Tibial nerve (tissue), 4 donors: ENCODE data around the gene SYNPO. TPM values are rescaled to one million over a fixed set of nuclear protein-coding genes. Genes with fewer than 3 reads are reported as not detected.
A peak's percentile ranks its signal among the peaks of the same experiment; 100 is the strongest.

ENCODE experiments used
- DNase-seq, 2 donors: peaks; one replicate each; pipeline ENCODE4 v3.0.0-alpha.2; 2019; ENCODE audit warnings: low spot score in 2 of 2
- H3K27ac ChIP-seq, 4 donors: fragments of 200-600 bp; sonication (generic) in 3 of 4; one replicate each; pipeline ENCODE4 v1.5.1; 2017 to 2019; ENCODE audit warnings: mild to moderate bottlenecking in 1 of 4
- H3K27me3 ChIP-seq, 2 donors: fragments of 200-600 bp; sonication (generic) in 1 of 2; one replicate each; pipeline versions ENCODE4 v1.5.1 to v1.6.0; 2017 to 2019
- H3K36me3 ChIP-seq, 3 donors: fragments of 200-600 bp; sonication (generic); one replicate each; pipeline ENCODE4 v1.5.1; 2018 to 2019
- H3K4me1 ChIP-seq, 4 donors: fragments of 200-600 bp; sonication (generic) in 3 of 4; one replicate each; pipeline ENCODE4 v1.5.1; 2017 to 2019
- H3K4me3 ChIP-seq, 4 donors: fragments of 200-600 bp; sonication (generic) in 3 of 4; one replicate each; pipeline ENCODE4 v1.5.1; 2017 to 2019; ENCODE audit warnings: mild to moderate bottlenecking in 1 of 4, moderate library complexity in 1 of 4
- H3K9me3 ChIP-seq, 4 donors: fragments of 200-600 bp; sonication (generic) in 3 of 4; one replicate each; pipeline ENCODE4 v1.5.1; 2017 to 2019
- EP300 ChIP-seq, 2 donors: sonication (generic); formaldehyde crosslinking; IDR thresholded peaks; one replicate each; pipeline ENCODE4 v1.6.1; 2017; ENCODE audit warnings: antibody characterized with exemption in 2 of 2, mild to moderate bottlenecking in 1 of 2
- POLR2A ChIP-seq, 2 donors: fragments of 450-650 bp; IDR thresholded peaks; one replicate each; pipeline ENCODE4 v1.6.1; 2017; ENCODE audit warnings: antibody characterized with exemption in 2 of 2, mild to moderate bottlenecking in 2 of 2, moderate library complexity in 2 of 2
- WGBS, 2 donors: methylation state at CpG; one replicate each; pipeline ENCODE4 v1.1.5; 2018; 5-methylcytosine and 5-hydroxymethylcytosine counted together
- total RNA-seq, 4 donors: library from RNA; depleted of rRNA; stranded (reverse); fragments of >200 nt; gene quantifications; one replicate each; pipeline ENCODE4 v1.1.0, GENCODE V29; 2016
- TF ChIP-seq, protein P1 (sequence below), 5 experiments: fragments of 200-600 bp in 3 of 5; fragments of 450-650 bp in 2 of 5; sonication (generic) in 3 of 5; IDR thresholded peaks; one replicate each; pipeline ENCODE4 v1.5.1; 2016 to 2019; ENCODE audit warnings: antibody characterized with exemption in 5 of 5, mild to moderate bottlenecking in 3 of 5, moderate library complexity in 2 of 5

Gene SYNPO
- total RNA-seq, 4 donors from 2014 or later, result 58.4 to 71.5 (median 63.5) TPM

- WGBS, 2 donors, result 19 to 42% methylated on average over 1 of the region's 1 CpG
- Histone ChIP-seq H3K27me3 (no peaks in the 10 kb centered on the region), H3K4me1 (peaks cover 0 to 84% (median 68%) of the 10 kb centered on the region in 4 donors), H3K4me3 (no peak overlapping the region), H3K27ac (peak overlapping the region; percentile 62 to 97 (median 90)), H3K9me3 (no peaks in the 10 kb centered on the region), H3K36me3 (no peaks in the 10 kb centered on the region)
- DNase-seq, result no peak
- TF ChIP-seq, protein P1, sequence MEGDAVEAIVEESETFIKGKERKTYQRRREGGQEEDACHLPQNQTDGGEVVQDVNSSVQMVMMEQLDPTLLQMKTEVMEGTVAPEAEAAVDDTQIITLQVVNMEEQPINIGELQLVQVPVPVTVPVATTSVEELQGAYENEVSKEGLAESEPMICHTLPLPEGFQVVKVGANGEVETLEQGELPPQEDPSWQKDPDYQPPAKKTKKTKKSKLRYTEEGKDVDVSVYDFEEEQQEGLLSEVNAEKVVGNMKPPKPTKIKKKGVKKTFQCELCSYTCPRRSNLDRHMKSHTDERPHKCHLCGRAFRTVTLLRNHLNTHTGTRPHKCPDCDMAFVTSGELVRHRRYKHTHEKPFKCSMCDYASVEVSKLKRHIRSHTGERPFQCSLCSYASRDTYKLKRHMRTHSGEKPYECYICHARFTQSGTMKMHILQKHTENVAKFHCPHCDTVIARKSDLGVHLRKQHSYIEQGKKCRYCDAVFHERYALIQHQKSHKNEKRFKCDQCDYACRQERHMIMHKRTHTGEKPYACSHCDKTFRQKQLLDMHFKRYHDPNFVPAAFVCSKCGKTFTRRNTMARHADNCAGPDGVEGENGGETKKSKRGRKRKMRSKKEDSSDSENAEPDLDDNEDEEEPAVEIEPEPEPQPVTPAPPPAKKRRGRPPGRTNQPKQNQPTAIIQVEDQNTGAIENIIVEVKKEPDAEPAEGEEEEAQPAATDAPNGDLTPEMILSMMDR (IDR thresholded peaks at IDR 0.05), result no peak
- TF ChIP-seq POLR2A (IDR thresholded peaks at IDR 0.05) (no peak), EP300 (IDR thresholded peaks at IDR 0.05) (no peak)
Observed at GRCh38 chr5:150638053-150638444, 2.4 kb upstream of the SYNPO start.

DNA sequence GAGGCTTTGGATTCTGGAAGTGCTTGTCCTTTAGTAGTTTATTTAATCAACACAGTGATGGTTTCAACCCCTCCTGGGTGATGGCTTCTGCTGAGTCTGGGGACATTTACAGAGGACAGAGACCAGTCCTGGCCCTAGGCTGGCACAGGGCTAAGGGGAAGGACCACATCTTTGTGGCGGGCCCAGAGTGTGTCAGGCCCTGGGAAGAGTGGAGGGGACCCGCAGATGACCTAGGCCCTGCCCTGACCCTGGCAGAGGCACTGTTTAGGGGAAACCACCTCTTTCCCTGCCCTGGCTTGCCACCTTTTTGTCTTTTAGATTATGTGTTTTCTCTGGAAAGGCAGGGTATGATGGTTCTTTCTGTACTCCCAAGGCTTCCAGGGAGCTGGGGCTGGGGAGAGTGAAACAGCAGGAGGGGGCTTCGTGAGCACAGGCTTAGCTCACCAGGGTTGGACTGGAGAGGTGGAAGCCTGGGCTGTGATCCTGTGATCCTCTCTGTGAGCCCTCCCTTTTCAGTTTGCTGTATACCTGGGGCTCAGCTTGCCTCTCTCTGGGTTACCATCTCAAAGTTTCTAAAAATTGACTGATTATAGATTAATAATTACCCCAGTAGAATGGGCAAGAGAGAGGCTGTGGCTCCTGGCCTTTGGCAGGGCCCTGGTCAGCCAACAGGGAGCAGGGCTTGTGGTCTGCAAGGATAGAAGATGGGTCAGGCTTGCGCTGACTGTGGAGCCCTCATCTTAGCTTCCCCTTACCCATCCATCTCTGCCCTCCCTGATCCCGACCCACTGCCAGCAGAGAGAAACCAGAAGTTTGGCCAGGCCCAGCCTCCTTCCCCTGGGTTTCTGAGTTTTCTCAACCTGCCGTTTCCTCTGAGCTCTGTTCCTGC lies 1.7 kb upstream of the SYNPO start:
- 51 to 63% methylated on average over 5 to 6 of the region's 6 CpGs for WGBS, 2 donors
- H3K4me1 ChIP-seq, result peaks cover 0 to 89% (median 72%) of the 10 kb centered on the region in 4 donors

DNA sequence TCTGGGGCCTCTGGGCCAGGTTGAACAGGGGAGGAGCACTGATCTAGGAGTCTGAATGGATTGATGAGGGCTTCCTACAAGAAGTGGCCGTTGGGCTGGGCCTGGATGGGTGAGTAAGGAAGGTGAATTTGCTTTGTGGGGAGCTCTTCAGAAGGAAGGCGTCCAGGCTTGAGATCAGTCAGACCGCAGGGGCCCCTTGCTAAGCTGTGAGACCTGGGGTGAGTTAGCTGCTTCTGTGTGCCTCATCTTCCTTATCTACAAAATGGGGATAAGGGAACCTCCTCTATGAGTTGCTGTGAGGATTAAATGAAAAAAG lies 1.1 kb upstream of the SYNPO start:
- peaks cover 0 to 95% (median 78%) of the 10 kb centered on the region in 4 donors for H3K4me1 ChIP-seq
- no peaks in the 10 kb centered on the region for H3K9me3 ChIP-seq
- WGBS, 2 donors, result 66 to 80% methylated on average over 3 of the region's 3 CpGs
- no peak overlapping the region for H3K4me3 ChIP-seq
- DNase-seq, result no peak
- H3K27ac ChIP-seq, result peak overlapping the region; percentile 62 to 97 (median 90)
- H3K27me3 ChIP-seq, result no peaks in the 10 kb centered on the region
- no peaks in the 10 kb centered on the region for H3K36me3 ChIP-seq
- TF ChIP-seq, protein P1 (IDR thresholded peaks at IDR 0.05), result no peak
- TF ChIP-seq POLR2A (IDR thresholded peaks at IDR 0.05), result no peak
- no peak for TF ChIP-seq EP300 (IDR thresholded peaks at IDR 0.05)

More for the DNA sequence above, 1.7 kb upstream of the SYNPO start:
- H3K27me3 ChIP-seq, result no peaks in the 10 kb centered on the region
- H3K36me3 ChIP-seq, result no peaks in the 10 kb centered on the region
- TF ChIP-seq POLR2A (IDR thresholded peaks at IDR 0.05) (no peak), EP300 (IDR thresholded peaks at IDR 0.05) (no peak)
- TF ChIP-seq, protein P1 (IDR thresholded peaks at IDR 0.05), result no peak
- no peak overlapping the region for H3K4me3 ChIP-seq
- peak overlapping the region; percentile 62 to 97 (median 90) for H3K27ac ChIP-seq
- no peaks in the 10 kb centered on the region for H3K9me3 ChIP-seq
- no peak for DNase-seq

DNA sequence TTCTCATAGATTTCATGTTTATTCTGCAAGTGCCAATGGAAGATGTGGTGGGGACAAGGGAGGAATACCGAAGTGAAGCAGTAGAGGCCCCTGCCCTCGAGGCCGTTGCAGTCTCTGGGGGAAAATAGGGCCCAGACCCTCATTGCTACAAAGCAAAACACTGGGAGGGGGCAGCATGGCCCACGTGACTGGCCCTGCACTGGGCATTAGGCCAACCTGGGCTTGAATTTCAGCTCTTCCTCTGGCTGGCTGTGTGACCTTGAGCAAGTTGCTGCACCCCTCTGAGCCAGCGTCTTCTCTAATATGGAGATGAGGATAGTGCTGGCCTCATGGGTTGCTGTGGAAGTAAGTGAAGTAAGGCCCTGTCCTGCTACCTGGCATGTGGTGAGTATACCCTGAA lies 709 bp upstream of the SYNPO start:
- TF ChIP-seq EP300 (IDR thresholded peaks at IDR 0.05), result no peak
- TF ChIP-seq, protein P1 (IDR thresholded peaks at IDR 0.05), result no peak
- no peak for TF ChIP-seq POLR2A (IDR thresholded peaks at IDR 0.05)
- no peak overlapping the region for H3K4me3 ChIP-seq
- H3K9me3 ChIP-seq, result no peaks in the 10 kb centered on the region
- WGBS, 2 donors, result 27 to 31% methylated on average over 5 of the region's 5 CpGs
- DNase-seq, result no peak
- H3K4me1 ChIP-seq, result peaks cover 0 to 99% (median 82%) of the 10 kb centered on the region in 4 donors
- H3K27ac ChIP-seq, result peak overlapping the region; percentile 88 to 97 (median 92)
- no peaks in the 10 kb centered on the region for H3K27me3 ChIP-seq
- no peaks in the 10 kb centered on the region for H3K36me3 ChIP-seq

- peak in 1 of 2 donors; percentile 35 for TF ChIP-seq POLR2A (IDR thresholded peaks at IDR 0.05)
- TF ChIP-seq EP300 (IDR thresholded peaks at IDR 0.05), result peak in 1 of 2 donors; percentile 15
- TF ChIP-seq, protein P1 (IDR thresholded peaks at IDR 0.05), result no peak
- H3K4me1 ChIP-seq, result peaks cover 0 to 100% (median 90%) of the 10 kb centered on the region in 4 donors
- WGBS, 2 donors, result 30 to 39% methylated on average over 9 of the region's 9 CpGs
- peak overlapping the region; percentile 88 to 97 (median 92) for H3K27ac ChIP-seq
- H3K4me3 ChIP-seq, result peak overlapping the region; percentile 0 to 52 (median 32)
- H3K36me3 ChIP-seq, result no peaks in the 10 kb centered on the region
- no peaks in the 10 kb centered on the region for H3K9me3 ChIP-seq
- peak in 1 of 2 donors; percentile 58 for DNase-seq
- no peaks in the 10 kb centered on the region for H3K27me3 ChIP-seq
Observed at GRCh38 chr5:150641006-150641570, 628 bp downstream of the SYNPO start.
